ENCODE data around the gene ENTPD3. TPM values are rescaled to one million over a fixed set of nuclear protein-coding genes. Genes with fewer than 3 reads are reported as not detected.

The ENTPD3 gene, protein sequence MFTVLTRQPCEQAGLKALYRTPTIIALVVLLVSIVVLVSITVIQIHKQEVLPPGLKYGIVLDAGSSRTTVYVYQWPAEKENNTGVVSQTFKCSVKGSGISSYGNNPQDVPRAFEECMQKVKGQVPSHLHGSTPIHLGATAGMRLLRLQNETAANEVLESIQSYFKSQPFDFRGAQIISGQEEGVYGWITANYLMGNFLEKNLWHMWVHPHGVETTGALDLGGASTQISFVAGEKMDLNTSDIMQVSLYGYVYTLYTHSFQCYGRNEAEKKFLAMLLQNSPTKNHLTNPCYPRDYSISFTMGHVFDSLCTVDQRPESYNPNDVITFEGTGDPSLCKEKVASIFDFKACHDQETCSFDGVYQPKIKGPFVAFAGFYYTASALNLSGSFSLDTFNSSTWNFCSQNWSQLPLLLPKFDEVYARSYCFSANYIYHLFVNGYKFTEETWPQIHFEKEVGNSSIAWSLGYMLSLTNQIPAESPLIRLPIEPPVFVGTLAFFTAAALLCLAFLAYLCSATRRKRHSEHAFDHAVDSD
- total RNA-seq = 1 to 10 TPM; 2.1 to 5.7 (median 4.9) TPM

DNA sequence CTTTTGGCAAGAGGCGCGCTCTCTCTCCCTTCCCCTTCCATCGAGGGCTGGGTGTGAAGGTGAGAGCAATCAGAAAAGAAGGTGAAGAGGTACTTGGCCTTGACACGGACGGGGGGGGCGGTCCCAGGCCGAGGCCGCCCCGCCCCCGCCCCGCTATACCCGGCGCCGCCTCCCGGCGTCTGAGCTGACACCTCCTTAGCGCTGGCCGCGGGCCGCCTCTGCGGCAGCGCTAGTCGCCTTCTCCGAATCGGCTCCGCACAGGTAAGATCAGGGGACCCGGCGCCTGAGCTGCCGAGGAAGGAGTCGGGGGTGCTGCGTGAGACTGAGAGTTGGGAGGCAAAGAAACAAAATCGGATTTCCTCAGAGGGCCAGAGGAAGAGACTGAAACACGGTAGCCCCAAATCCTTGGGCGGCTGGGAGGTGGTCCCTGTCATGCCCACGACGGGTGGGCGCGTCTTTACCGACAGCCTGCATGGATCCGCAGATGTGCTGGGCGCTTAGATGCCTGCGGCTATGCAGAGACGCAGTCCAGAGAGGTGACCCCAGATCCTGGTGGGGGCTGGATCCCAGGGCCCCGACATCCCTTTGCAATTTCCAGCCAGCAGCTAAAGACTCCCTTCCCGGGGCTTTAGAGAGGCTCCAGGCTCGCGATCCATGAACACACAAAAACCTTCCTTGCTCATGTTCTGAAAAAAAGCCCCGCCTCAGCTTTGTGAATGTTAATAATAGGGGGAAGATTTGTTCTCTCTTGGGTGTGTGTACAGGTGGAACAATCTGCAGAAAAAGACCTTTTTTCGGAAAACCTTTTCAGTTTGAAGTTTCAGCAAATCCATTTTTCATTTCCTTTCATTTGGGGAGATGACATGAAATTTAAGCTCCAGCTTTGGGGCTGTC lies at the start of gene ENTPD3:
Gene ENTPD3 (plus strand): TSS at position 184 of the 894 bp plus-strand sequence. CDS start 874 bp downstream, outside the sequence.
- Histone ChIP-seq H3K27me3 (no peaks in the 10 kb centered on the region), H3K27ac (no peak within 1 kb of the TSS), H3K9me3 (no peaks in the 10 kb centered on the region), H3K36me3 (no peaks in the 10 kb centered on the region), H3K4me1 (peaks cover 12 to 17% of the 10 kb centered on the region in 2 donors), H3K4me3 (replicated peaks in 1 of 3) (peak within 1 kb of the TSS in 1 of 3 donors; percentile 12)
- intact Hi-C loops (cut with DNase I) = no loop called here
- WGBS, 2 donors = 8 to 9% methylated on average over 30 to 38 of the region's 49 CpGs
- DNase-seq = peak; percentile 65 to 68
- TF ChIP-seq POLR2A (IDR thresholded peaks at IDR 0.05) = peak in 1 of 2 donors; percentile 39
- TF ChIP-seq, protein P1, sequence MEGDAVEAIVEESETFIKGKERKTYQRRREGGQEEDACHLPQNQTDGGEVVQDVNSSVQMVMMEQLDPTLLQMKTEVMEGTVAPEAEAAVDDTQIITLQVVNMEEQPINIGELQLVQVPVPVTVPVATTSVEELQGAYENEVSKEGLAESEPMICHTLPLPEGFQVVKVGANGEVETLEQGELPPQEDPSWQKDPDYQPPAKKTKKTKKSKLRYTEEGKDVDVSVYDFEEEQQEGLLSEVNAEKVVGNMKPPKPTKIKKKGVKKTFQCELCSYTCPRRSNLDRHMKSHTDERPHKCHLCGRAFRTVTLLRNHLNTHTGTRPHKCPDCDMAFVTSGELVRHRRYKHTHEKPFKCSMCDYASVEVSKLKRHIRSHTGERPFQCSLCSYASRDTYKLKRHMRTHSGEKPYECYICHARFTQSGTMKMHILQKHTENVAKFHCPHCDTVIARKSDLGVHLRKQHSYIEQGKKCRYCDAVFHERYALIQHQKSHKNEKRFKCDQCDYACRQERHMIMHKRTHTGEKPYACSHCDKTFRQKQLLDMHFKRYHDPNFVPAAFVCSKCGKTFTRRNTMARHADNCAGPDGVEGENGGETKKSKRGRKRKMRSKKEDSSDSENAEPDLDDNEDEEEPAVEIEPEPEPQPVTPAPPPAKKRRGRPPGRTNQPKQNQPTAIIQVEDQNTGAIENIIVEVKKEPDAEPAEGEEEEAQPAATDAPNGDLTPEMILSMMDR (IDR thresholded peaks at IDR 0.05) = no peak

DNA sequence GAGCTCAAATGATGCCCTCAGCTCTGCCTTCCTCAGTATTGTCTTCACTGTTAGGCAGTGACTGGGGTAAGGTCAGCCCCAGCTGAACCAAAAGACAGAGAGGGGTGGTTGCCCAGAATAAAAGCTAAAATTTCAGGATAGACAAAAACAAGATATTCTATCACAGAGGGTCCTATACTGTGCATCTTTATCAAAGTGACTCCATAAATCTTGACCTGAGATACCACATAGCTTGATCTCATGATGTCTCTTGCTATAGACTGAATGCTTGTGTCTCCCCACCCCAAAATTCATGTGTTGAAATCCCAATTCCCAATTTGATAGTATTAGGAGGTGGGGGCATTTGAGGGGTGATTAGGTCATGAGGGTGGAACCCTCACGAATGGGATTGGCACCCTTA lies 47.1 kb upstream of the ENTPD3 start:
- 90 to 92% methylated on average over 1 of the region's 1 CpG for WGBS, 2 donors
- no peaks in the 10 kb centered on the region for H3K4me1 ChIP-seq
- H3K9me3 ChIP-seq = no peaks in the 10 kb centered on the region
- intact Hi-C loops (cut with DNase I) = no loop called here
- no peak overlapping the region for H3K4me3 ChIP-seq (replicated peaks in 1 of 3)
- TF ChIP-seq, protein P1 (IDR thresholded peaks at IDR 0.05) = no peak
- no peak for TF ChIP-seq POLR2A (IDR thresholded peaks at IDR 0.05)
- H3K27me3 ChIP-seq = no peaks in the 10 kb centered on the region
- DNase-seq = no peak
- H3K36me3 ChIP-seq = no peaks in the 10 kb centered on the region
- H3K27ac ChIP-seq = no peak overlapping the region

GRCh38 chr3:40340541-40341170 lies 46.3 kb upstream of the ENTPD3 start:
- Histone ChIP-seq H3K36me3 (no peaks in the 10 kb centered on the region), H3K27ac (no peak overlapping the region), H3K4me3 (replicated peaks in 1 of 3) (no peak overlapping the region), H3K9me3 (no peaks in the 10 kb centered on the region), H3K27me3 (no peaks in the 10 kb centered on the region), H3K4me1 (no peaks in the 10 kb centered on the region)
- TF ChIP-seq POLR2A (IDR thresholded peaks at IDR 0.05) = no peak
- TF ChIP-seq, protein P1 (IDR thresholded peaks at IDR 0.05) = no peak
- 59 to 66% methylated on average over 1 of the region's 1 CpG for WGBS, 2 donors
- intact Hi-C loops (cut with DNase I) = no loop called here
- no peak for DNase-seq

GRCh38 chr3:40341671-40342070 lies 45.3 kb upstream of the ENTPD3 start:
- no peak for TF ChIP-seq POLR2A (IDR thresholded peaks at IDR 0.05)
- TF ChIP-seq, protein P1 (IDR thresholded peaks at IDR 0.05) = no peak
- Histone ChIP-seq H3K27ac (no peak overlapping the region), H3K9me3 (no peaks in the 10 kb centered on the region), H3K4me3 (replicated peaks in 1 of 3) (no peak overlapping the region), H3K36me3 (no peaks in the 10 kb centered on the region), H3K27me3 (no peaks in the 10 kb centered on the region), H3K4me1 (no peaks in the 10 kb centered on the region)
- intact Hi-C loops (cut with DNase I) = no loop called here
- DNase-seq = no peak
